ENCODE measurements around the gene FKBP15. TPM values are rescaled to one million over a fixed set of nuclear protein-coding genes. Genes with fewer than 3 reads are reported as not detected.

The FKBP15 gene
- total and polyA plus RNA-seq, 2 of the 8 experiments (the other 6 are each of a cell fraction or from before 2014, with no cell fraction given), result 9.9 to 13.8 TPM

DNA sequence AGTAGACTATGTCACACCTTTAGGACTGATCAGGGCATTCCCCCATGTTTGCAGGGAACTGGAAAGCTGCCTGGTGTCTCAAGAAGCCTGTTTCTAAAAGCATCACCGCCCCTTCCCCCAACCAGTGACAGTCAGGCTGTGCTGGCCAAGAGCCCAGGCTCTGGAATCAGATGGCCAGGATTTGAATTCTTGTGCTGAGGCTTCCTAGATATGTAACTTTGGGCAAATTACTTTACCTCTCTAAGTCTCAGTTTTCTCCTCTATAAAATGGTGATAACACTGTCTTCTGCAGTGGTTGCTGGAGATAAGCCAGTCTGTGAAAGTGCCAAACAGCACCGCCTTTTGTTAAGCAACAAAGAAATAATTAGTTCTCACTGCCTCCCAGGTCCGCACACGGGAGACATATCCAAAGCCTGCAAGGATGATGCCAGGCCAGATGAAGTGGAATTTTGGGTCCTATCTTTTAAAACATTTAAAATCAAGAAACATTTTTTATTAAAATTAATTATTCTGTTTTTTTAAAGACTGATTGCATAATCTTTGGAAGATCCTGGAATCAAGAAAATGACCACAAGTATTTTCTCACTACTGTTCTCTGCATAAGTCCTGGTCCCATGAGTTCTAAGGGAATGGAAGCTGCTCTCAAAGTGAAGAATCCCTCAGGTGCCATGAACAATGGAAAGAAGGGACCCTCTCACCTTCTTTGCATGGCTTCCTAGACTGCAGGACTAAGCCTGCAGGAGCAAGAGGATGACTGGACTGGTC lies 56.4 kb downstream of the FKBP15 start:
- Histone ChIP-seq H2AFZ (ENCODE audit: low read length) (no peak overlapping the region), H3K27ac (ENCODE audit: low read depth, low read length) (no peak overlapping the region), H3K18ac (ENCODE audit: extremely low read depth, low read length) (no peak overlapping the region), H3K23me2 (ENCODE audit: low read depth, low read length) (no peaks in the 10 kb centered on the region), H4K91ac (replicated peaks; ENCODE audit: insufficient read length, low read length) (no peak overlapping the region), H3K56ac (replicated peaks; ENCODE audit: insufficient read length, low read depth, low read length) (no peak overlapping the region), H2BK20ac (ENCODE audit: low read length) (no peak overlapping the region), H3K4me2 (ENCODE audit: insufficient read depth in 1 of 2, low read depth in 2 of 2, low read length in 2 of 2) (no peak overlapping the region), H2BK5ac (ENCODE audit: low read depth, low read length) (no peak overlapping the region), H4K5ac (ENCODE audit: insufficient read length, low read depth, low read length) (no peak overlapping the region), H3K79me2 (ENCODE audit: control insufficient read depth in 1 of 2, insufficient read depth in 2 of 2, low read length in 2 of 2) (no peaks in the 10 kb centered on the region), H4K8ac (ENCODE audit: extremely low read depth, insufficient read depth, low read length) (no peak overlapping the region), H2BK120ac (replicated peaks; ENCODE audit: low read depth, low read length) (no peak overlapping the region), H3K9ac (replicated peaks in 1 of 4; ENCODE audit: extremely low read depth in 1 of 4, low read depth in 3 of 4, low read length in 3 of 4) (no peak overlapping the region), H3K36me3 (ENCODE audit: control insufficient read depth in 2 of 4, insufficient read depth in 4 of 4, low read length in 3 of 4) (peaks cover 8 to 29% (median 22%) of the 10 kb centered on the region in 4 experiments; a peak in 7 of 8 replicates), H2AK5ac (ENCODE audit: low read depth, low read length) (no peak overlapping the region), H2BK15ac (ENCODE audit: low read length) (no peak overlapping the region), H3K79me1 (ENCODE audit: low read depth, low read length) (no peaks in the 10 kb centered on the region), H3K4me1 (replicated peaks in 1 of 4; ENCODE audit: control insufficient read depth in 3 of 4, insufficient read depth in 4 of 4, low read length in 3 of 4) (peaks cover 0 to 9% (median 7%) of the 10 kb centered on the region in 4 experiments; a peak in 5 of 7 replicates), H2BK12ac (ENCODE audit: low read depth, low read length) (no peak overlapping the region), H3K27me3 (replicated peaks in 1 of 4; ENCODE audit: control insufficient read depth in 3 of 4, extremely low read depth in 1 of 4, insufficient read depth in 3 of 4, low read length in 3 of 4) (no peaks in the 10 kb centered on the region), H3K4me3 (ENCODE audit: extremely low read depth in 1 of 4, insufficient read depth in 2 of 4, low read depth in 3 of 4, low read length in 4 of 4) (no peak overlapping the region), H4K20me1 (replicated peaks in 1 of 2; ENCODE audit: control insufficient read depth in 1 of 2, insufficient read depth in 2 of 2, low read length in 2 of 2) (no peaks in the 10 kb centered on the region), H3K14ac (ENCODE audit: insufficient read length) (no peak overlapping the region), H3K4ac (replicated peaks; ENCODE audit: insufficient read length, low read depth, low read length) (no peak overlapping the region), H3K23ac (ENCODE audit: insufficient read length) (no peak overlapping the region), H3K9me3 (ENCODE audit: insufficient read depth in 2 of 2, low read depth in 1 of 2, low read length in 1 of 2) (no peaks in the 10 kb centered on the region)
- WGBS, 2 experiments (ENCODE audit: extremely low coverage in 1 of 2, insufficient coverage in 1 of 2, insufficient read length in 1 of 2, insufficient replicate concordance in 2 of 2, low coverage in 1 of 2, low lambda C conversion rate in 2 of 2, missing lambda C conversion rate in 1 of 2), result 93% methylated on average over 4 of the region's 4 CpGs; no CpG with 5 or more reads in 1 of the 2 experiments
- ChIA-PET CTCF (ENCODE audit: partially characterized antibody) (interaction anchor here (0.5 kb wide), 1 partner anchor 76 kb away, joined by 5 read pairs; no protein-coding TSS in a partner anchor), POLR2A (ENCODE audit: partially characterized antibody) (interaction anchor here (0.6 kb wide), 1 partner anchor 1726 kb away, joined by 3 read pairs; no protein-coding TSS in a partner anchor)
- DNase-seq (ENCODE audit: low read depth in 1 of 2, low spot score in 2 of 2) (no peak), FAIRE-seq (no peak)
- no peak for TF ChIP-seq SP4 (IDR thresholded peaks at IDR 0.05; ENCODE audit: low read length)
- no peak for TF ChIP-seq JUN (IDR thresholded peaks at IDR 0.05; ENCODE audit: low read depth, low read length)
- TF ChIP-seq, protein P1, sequence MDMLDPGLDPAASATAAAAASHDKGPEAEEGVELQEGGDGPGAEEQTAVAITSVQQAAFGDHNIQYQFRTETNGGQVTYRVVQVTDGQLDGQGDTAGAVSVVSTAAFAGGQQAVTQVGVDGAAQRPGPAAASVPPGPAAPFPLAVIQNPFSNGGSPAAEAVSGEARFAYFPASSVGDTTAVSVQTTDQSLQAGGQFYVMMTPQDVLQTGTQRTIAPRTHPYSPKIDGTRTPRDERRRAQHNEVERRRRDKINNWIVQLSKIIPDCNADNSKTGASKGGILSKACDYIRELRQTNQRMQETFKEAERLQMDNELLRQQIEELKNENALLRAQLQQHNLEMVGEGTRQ (IDR thresholded peaks at IDR 0.05; ENCODE audit: low read length), result no peak
- TF ChIP-seq RBBP5 (IDR thresholded peaks at IDR 0.05; ENCODE audit: borderline replicate concordance, low read depth, low read length), result no peak
- TF ChIP-seq SIRT6 (IDR thresholded peaks at IDR 0.05; ENCODE audit: low read length), result no peak

Measured in H1 (cell line).